GM12874 (cell line): ENCODE data around the gene POLD1.

ENCODE experiments used
- CTCF ChIP-seq: IDR thresholded peaks from 2 replicates; pipeline ENCODE4 v1.5.1; 2011; ENCODE audit warnings: low read depth, mild to moderate bottlenecking, control low read depth, low read length, moderate library complexity; ENCODE audit not compliant: insufficient read depth

POLD1 gene

DNA sequence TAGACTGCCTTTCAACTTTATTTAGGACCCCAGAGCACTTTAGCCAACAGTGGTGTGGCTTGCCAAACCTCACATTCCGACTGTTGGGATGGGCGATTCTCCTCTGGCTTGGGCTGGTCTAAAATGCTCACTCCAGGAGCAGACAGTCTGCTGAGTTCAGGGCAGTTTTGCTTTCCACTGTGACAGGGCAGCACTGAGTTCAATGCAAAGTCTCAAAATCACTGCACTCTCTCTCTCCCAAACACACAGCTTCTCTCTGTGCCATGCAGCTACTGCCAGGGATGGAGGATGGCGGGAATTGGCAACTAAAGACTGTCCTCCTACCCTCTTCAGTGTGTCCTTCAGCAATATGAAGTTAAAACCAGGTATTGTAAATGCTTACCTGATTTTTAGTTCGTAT lies 31.9 kb upstream of the POLD1 start:
- TF ChIP-seq CTCF: no peak

DNA sequence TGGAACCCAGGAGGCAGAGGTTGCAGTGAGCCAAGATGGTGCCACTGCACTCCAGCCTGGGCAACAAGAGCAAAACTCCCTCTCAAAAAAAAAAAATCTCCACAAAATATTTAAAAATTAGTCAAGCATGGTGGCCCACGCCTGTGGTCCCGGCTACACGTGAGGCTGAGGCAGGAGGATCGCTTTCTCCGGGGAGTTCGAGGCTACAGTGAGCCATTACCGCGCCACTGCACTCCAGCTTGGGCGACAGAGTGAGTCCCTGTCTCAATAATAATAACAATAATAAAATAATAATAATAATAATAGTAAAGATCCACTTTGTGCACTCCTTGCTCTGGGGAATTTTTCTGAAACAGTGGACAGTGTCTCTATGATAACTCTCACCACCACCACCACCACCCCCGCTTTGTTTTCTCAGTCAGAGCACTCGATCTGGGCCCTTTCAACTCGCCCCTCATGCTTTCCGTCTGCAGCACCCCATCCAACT lies 27.4 kb upstream of the POLD1 start:
- no peak for TF ChIP-seq CTCF

- peak; percentile 82 for TF ChIP-seq CTCF
These were observed 26.7 kb upstream of the POLD1 start for GRCh38 chr19:50357178-50358100.

DNA sequence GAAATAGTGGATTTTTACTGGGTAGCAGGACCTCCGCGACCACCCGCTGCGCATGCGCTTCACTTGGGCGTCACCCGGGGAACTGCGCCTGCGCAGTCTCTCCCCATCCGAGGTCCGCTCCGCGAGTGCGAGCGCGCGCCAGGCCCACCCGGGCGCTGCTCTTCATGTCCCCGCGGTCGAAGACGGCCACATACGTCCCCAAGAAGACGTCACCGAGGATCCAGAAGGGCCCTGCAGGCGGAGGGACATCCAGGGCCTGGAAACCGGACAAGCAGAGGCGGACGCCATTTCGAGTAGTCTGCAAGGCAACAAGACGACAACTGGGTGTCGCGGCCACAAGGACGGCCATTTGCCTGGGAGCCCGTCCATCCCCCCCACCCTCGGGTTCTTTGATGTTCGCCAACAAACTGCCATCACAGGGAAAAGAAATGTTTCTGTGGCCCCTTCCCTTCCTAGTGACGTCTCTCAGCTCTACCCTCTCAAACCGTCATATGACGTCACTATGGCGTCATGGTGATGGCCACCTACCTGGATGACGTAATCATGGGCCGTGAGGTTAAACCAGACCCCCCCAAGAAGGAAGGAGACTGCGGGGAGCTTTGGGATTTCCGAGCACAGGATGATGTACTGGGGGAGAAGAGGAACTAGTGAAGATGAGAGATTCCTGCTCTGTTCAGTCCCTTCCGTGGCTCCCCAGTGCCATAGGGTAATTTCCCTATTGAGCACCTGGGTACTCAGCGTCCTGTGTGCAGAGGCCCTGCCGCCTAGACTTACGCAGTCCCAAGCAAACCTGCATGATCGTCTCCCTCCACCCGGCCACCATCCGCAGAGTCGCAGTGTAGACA lies 25.4 kb upstream of the POLD1 start:
- TF ChIP-seq CTCF: no peak

- TF ChIP-seq CTCF: no peak
These were observed 24.8 kb upstream of the POLD1 start for GRCh38 chr19:50359328-50359818.

DNA sequence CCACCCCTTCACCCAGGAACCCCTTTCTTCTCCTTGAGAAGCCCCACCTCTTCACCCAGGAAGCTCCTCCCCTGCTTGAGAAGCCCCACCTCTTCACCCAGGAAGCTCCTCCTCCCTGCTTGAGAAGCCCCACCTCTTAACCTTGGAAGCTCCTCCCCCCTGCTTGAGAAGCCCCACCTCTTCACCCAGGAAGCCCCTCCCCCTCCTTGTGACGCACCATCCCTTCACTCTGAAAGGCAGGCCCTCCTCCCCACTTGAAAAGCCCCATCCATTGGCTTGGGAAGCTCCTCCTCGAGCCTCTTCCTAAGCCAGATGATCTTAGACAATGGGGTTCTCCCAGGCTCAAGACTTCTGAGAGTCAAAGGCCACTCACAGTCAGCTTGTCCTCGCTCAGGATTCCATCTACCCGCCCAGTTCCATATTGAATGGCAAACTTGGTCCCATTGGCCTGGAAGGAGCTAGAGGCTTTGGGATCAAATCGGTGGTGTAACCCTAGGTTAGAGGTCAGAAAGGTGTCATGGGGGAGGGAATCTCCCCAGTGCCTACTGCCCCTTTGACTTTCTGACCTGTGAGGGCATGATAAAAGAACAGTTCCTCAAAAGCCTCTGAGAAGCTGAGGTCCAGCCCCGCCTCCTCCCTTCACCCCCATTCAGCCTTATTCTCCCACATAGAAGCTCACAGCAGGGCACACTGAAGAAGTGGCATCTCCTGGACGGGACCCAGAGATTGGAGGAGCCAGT lies 22.7 kb upstream of the POLD1 start:
- no peak for TF ChIP-seq CTCF
